Measurements from ENCODE around the gene NSMCE1.

DNA sequence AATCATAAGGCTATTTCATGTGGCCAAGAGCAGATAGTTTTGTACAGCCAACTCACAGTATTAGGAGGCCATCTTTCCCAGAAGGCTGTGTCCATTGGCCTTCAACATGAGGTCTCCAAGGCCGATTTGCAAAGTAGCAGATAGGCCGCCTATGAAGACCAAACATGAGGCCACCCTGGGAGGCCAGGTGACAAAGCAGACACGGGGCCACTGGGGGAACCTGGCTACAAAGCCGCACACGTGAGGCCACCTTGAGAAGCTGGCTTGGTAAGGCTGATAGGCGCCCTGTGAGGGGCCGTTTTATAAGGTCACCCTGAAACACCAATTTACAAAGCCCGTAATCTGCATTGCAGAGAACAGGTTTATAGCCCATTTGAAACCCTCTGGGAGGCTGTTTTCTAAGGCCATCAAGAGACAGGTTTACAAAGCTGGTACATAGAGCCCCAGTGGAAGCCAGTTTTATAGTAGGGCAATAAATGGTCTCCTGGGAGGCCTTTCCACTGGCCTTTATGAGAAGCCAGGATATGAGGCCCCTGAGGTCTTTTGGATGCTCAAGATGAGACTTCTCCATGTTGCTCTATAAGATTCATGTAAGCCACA, 60.4 kb downstream of the NSMCE1 start:
- TF ChIP-seq CTCF (IDR thresholded peaks at IDR 0.05) (no peak), POLR2A (IDR thresholded peaks at IDR 0.05) (no peak)
